Cardiac muscle cell (in vitro differentiated cells and primary cell): ENCODE data around the gene FOXL3. TPM values are rescaled to one million over a fixed set of nuclear protein-coding genes. Genes with fewer than 3 reads are reported as not detected.

Source experiments
- DNase-seq, 2 donors: peaks; one replicate each; pipeline versions ENCODE4 v3.0.0 to v3.0.0-alpha.2; 2010 to 2017; ENCODE audit warnings: low read depth in 1 of 2, low spot score in 1 of 2
- H3K27ac ChIP-seq: fragments of 200-600 bp; sonication (generic); 2 replicates; pipeline ENCODE4 v1.5.1; 2016
- H3K27me3 ChIP-seq: fragments of 200-600 bp; sonication (generic); 2 replicates; pipeline ENCODE4 v1.6.0; 2016; ENCODE audit warnings: control low read depth
- H3K36me3 ChIP-seq: fragments of 200-600 bp; sonication (generic); 2 replicates; pipeline ENCODE4 v1.5.1; 2016; ENCODE audit warnings: control low read depth
- H3K4me1 ChIP-seq: fragments of 200-600 bp; sonication (generic); 2 replicates; pipeline ENCODE4 v1.8.1; 2017; ENCODE audit warnings: low read depth, mild to moderate bottlenecking, mixed run types
- H3K4me3 ChIP-seq: fragments of 200-600 bp; sonication (generic); 2 replicates; pipeline ENCODE4 v1.5.1; 2016; ENCODE audit warnings: mild to moderate bottlenecking
- H3K9me3 ChIP-seq: fragments of 200-600 bp; sonication (generic); 2 replicates; pipeline ENCODE4 v1.5.1; 2017; ENCODE audit warnings: low read depth, mild to moderate bottlenecking, control low read depth
- CTCF ChIP-seq: IDR thresholded peaks from 2 replicates; pipeline ENCODE4 v1.5.1; 2012; ENCODE audit warnings: low read depth, mild to moderate bottlenecking, low read length
- polyA plus RNA-seq: library from polyadenylated mRNA; unstranded; fragments of >200 nt; fragmentation: Nextera tagmentation; extraction: Ambion mirVana; gene quantifications from 2 replicates; pipeline ENCODE4 v1.2.1, GENCODE V29; 2016
- total RNA-seq: library from RNA; depleted of rRNA; stranded (reverse); fragments of >200 nt; gene quantifications from 2 replicates; pipeline ENCODE4 v1.2.3, GENCODE V29; 2016

FOXL3 gene
- total and polyA plus RNA-seq, 2 experiments from 2014 or later = not detected

- no peak for DNase-seq
- H3K36me3 ChIP-seq = no peaks in the 10 kb centered on the region
- no peak overlapping the region for H3K27ac ChIP-seq
- H3K27me3 ChIP-seq = peaks cover 36% of the 10 kb centered on the region
- no peaks in the 10 kb centered on the region for H3K9me3 ChIP-seq
- H3K4me1 ChIP-seq = no peaks in the 10 kb centered on the region
- TF ChIP-seq CTCF = no peak
- no peak overlapping the region for H3K4me3 ChIP-seq
Measured at GRCh38 chr7:320297-320696, 30.3 kb downstream of the FOXL3 start.

DNA sequence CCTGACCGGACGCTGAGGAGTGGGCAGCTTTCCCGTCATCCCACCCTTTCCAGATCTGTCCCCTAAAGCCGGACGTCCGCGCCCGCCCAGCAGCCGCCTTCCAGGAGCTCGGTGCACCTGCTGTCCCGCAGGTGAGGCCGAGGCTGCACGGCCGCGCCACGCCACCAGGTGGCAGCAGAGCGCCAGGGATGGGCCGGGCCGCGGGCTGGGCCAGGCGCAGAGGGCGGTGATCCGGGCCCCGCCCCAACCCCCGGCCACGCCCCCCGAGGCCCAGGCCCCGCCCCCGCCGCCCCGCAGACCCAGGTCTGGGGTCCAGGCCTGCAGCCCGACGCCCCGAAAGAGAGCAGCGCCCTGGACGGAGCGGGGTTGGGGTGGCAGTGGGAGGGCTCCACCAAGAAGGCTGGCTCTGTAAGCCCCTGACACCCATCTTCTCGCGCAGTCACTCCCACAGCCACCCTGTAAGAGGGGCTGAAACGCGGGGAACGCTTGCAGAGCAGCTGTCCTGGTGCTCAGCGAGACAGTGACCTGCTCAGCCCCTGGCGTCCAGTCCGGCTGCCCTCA lies 32.2 kb downstream of the FOXL3 start:
- Histone ChIP-seq H3K4me3 (no peak overlapping the region), H3K27me3 (peaks cover 36% of the 10 kb centered on the region), H3K9me3 (no peaks in the 10 kb centered on the region), H3K27ac (no peak overlapping the region), H3K4me1 (no peaks in the 10 kb centered on the region), H3K36me3 (no peaks in the 10 kb centered on the region)
- peak; percentile 41 to 77 for DNase-seq
- peak; percentile 72 for TF ChIP-seq CTCF

DNA sequence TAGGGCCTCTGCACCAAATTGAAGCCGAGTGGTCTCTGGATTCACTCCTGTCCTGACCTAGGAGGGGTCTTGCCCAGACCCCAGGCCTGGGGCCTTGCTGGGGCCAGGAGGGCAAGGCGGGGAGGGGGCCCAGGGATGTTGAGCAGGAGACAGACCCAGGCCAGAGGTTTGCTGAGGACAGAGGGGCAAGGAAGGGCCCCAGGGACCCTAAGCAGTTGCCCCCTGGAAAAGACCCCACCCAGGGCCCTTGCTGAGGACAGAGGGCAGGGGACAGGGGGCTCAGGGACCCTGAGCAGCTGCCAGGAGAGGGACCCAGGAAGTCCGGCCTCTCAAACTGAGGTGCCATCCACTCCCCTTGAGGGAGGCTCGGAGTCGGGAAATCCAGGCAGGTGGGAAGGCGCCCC lies 32.7 kb downstream of the FOXL3 start:
- Histone ChIP-seq H3K27ac (no peak overlapping the region), H3K4me1 (no peaks in the 10 kb centered on the region), H3K4me3 (no peak overlapping the region), H3K36me3 (no peaks in the 10 kb centered on the region), H3K27me3 (peaks cover 36% of the 10 kb centered on the region), H3K9me3 (no peaks in the 10 kb centered on the region)
- TF ChIP-seq CTCF = no peak
- no peak for DNase-seq

- TF ChIP-seq CTCF = no peak
- H3K27me3 ChIP-seq = peaks cover 29% of the 10 kb centered on the region
- H3K4me3 ChIP-seq = no peak overlapping the region
Measured at GRCh38 chr7:323410-323809, 33.4 kb downstream of the FOXL3 start.

GRCh38 chr7:324011-324410 lies 34.0 kb downstream of the FOXL3 start:
- Histone ChIP-seq H3K36me3 (no peaks in the 10 kb centered on the region), H3K9me3 (no peaks in the 10 kb centered on the region), H3K4me1 (no peaks in the 10 kb centered on the region), H3K4me3 (no peak overlapping the region), H3K27me3 (peaks cover 23% of the 10 kb centered on the region), H3K27ac (no peak overlapping the region)
- no peak for DNase-seq
- TF ChIP-seq CTCF = no peak

More at GRCh38 chr7:323410-323809, 33.4 kb downstream of the FOXL3 start:
- no peak for DNase-seq
- Histone ChIP-seq H3K36me3 (no peaks in the 10 kb centered on the region), H3K9me3 (no peaks in the 10 kb centered on the region), H3K27ac (no peak overlapping the region), H3K4me1 (no peaks in the 10 kb centered on the region)
